ENCODE measurements around the gene AGPS. TPM values are rescaled to one million over a fixed set of nuclear protein-coding genes. Genes with fewer than 3 reads are reported as not detected.

Gene AGPS
- total RNA-seq, 2 experiments from 2014 or later = 52.0 to 52.8 TPM

GRCh38 chr2:177556153-177556552 is 163.6 kb downstream of the AGPS start:
- Mint-ChIP-seq H3K4me1 (peaks cover 14% of the 10 kb centered on the region), H3K36me3 (ENCODE audit: low read depth) (no peaks in the 10 kb centered on the region), H3K27ac (no peak overlapping the region), H3K27me3 (no peaks in the 10 kb centered on the region), H3K9me3 (peaks cover 2% of the 10 kb centered on the region), H3K4me3 (no peak overlapping the region)
- POLR2A ChIA-PET = no interaction called here
- CTCF ChIA-PET = interaction anchor here (1.4 kb wide), 1 partner anchor 12 kb away, joined by 3 read pairs; no protein-coding TSS in a partner anchor
- DNase-seq = no peak

GRCh38 chr2:177557794-177558193 is 165.2 kb downstream of the AGPS start:
- Mint-ChIP-seq H3K36me3 (ENCODE audit: low read depth) (no peaks in the 10 kb centered on the region), H3K9me3 (peaks cover 2% of the 10 kb centered on the region), H3K27ac (no peak overlapping the region), H3K4me1 (peaks cover 8% of the 10 kb centered on the region), H3K4me3 (no peak overlapping the region), H3K27me3 (no peaks in the 10 kb centered on the region)
- CTCF ChIA-PET = no interaction called here
- POLR2A ChIA-PET = no interaction called here
- no peak for DNase-seq

GRCh38 chr2:177559638-177560037 is 167.1 kb downstream of the AGPS start:
- POLR2A ChIA-PET = interaction anchor here (0.5 kb wide), 1 partner anchor 105 kb away, joined by 3 read pairs; no protein-coding TSS in a partner anchor
- H3K4me3 Mint-ChIP-seq = no peak overlapping the region
- no peaks in the 10 kb centered on the region for H3K4me1 Mint-ChIP-seq

GRCh38 chr2:177568390-177568789 is 175.8 kb downstream of the AGPS start:
- Mint-ChIP-seq H3K27ac (no peak overlapping the region), H3K36me3 (ENCODE audit: low read depth) (no peaks in the 10 kb centered on the region), H3K9me3 (no peaks in the 10 kb centered on the region), H3K4me1 (peaks cover 10% of the 10 kb centered on the region), H3K4me3 (no peak overlapping the region), H3K27me3 (peaks cover 3% of the 10 kb centered on the region)
- DNase-seq = no peak
- ChIA-PET POLR2A (no interaction called here), CTCF (interaction anchor here (1.0 kb wide), 1 partner anchor 12 kb away, joined by 3 read pairs; no protein-coding TSS in a partner anchor)

More at GRCh38 chr2:177559638-177560037, 167.1 kb downstream of the AGPS start:
- H3K36me3 Mint-ChIP-seq (ENCODE audit: low read depth) = no peaks in the 10 kb centered on the region
- no peak for DNase-seq
- CTCF ChIA-PET = no interaction called here
- H3K27ac Mint-ChIP-seq = no peak overlapping the region
- peaks cover 2% of the 10 kb centered on the region for H3K9me3 Mint-ChIP-seq
- no peaks in the 10 kb centered on the region for H3K27me3 Mint-ChIP-seq

- POLR2A ChIA-PET = no interaction called here
These were observed 176.3 kb downstream of the AGPS start for GRCh38 chr2:177568893-177569292.

GRCh38 chr2:177572236-177572671 is 179.7 kb downstream of the AGPS start:
- no peak for DNase-seq
- Mint-ChIP-seq H3K9me3 (no peaks in the 10 kb centered on the region), H3K4me3 (no peak overlapping the region), H3K27ac (no peak overlapping the region), H3K27me3 (peaks cover 3% of the 10 kb centered on the region), H3K36me3 (ENCODE audit: low read depth) (no peaks in the 10 kb centered on the region), H3K4me1 (peaks cover 10% of the 10 kb centered on the region)
- ChIA-PET POLR2A (no interaction called here), CTCF (no interaction called here)

More at GRCh38 chr2:177568893-177569292, 176.3 kb downstream of the AGPS start:
- H3K4me1 Mint-ChIP-seq = peaks cover 10% of the 10 kb centered on the region
- DNase-seq = no peak
- H3K4me3 Mint-ChIP-seq = no peak overlapping the region
- CTCF ChIA-PET = interaction anchor here (1.0 kb wide), 1 partner anchor 13 kb away, joined by 3 read pairs; no protein-coding TSS in a partner anchor
- H3K36me3 Mint-ChIP-seq (ENCODE audit: low read depth) = no peaks in the 10 kb centered on the region
- H3K9me3 Mint-ChIP-seq = no peaks in the 10 kb centered on the region
- no peak overlapping the region for H3K27ac Mint-ChIP-seq
- peaks cover 3% of the 10 kb centered on the region for H3K27me3 Mint-ChIP-seq

GRCh38 chr2:177573120-177573519 is 180.5 kb downstream of the AGPS start:
- CTCF ChIA-PET = no interaction called here

GRCh38 chr2:177574356-177574755 is 181.8 kb downstream of the AGPS start:
- no peak overlapping the region for H3K4me3 Mint-ChIP-seq
- H3K27me3 Mint-ChIP-seq = peaks cover 3% of the 10 kb centered on the region
- no peaks in the 10 kb centered on the region for H3K9me3 Mint-ChIP-seq
- CTCF ChIA-PET = no interaction called here
- H3K4me1 Mint-ChIP-seq = no peaks in the 10 kb centered on the region
- H3K36me3 Mint-ChIP-seq (ENCODE audit: low read depth) = no peaks in the 10 kb centered on the region
- POLR2A ChIA-PET = no interaction called here
- no peak overlapping the region for H3K27ac Mint-ChIP-seq
- DNase-seq = no peak

More at GRCh38 chr2:177573120-177573519, 180.5 kb downstream of the AGPS start:
- Mint-ChIP-seq H3K9me3 (no peaks in the 10 kb centered on the region), H3K4me1 (peaks cover 8% of the 10 kb centered on the region), H3K4me3 (no peak overlapping the region), H3K27ac (no peak overlapping the region), H3K27me3 (peaks cover 3% of the 10 kb centered on the region), H3K36me3 (ENCODE audit: low read depth) (no peaks in the 10 kb centered on the region)
- no peak for DNase-seq
- POLR2A ChIA-PET = no interaction called here

- H3K27ac Mint-ChIP-seq = no peak overlapping the region
- no peaks in the 10 kb centered on the region for H3K9me3 Mint-ChIP-seq
- POLR2A ChIA-PET = no interaction called here
These were observed 182.8 kb downstream of the AGPS start for GRCh38 chr2:177575358-177575757.

GRCh38 chr2:177577075-177577474 is 184.5 kb downstream of the AGPS start:
- POLR2A ChIA-PET = no interaction called here
- Mint-ChIP-seq H3K27ac (no peak overlapping the region), H3K9me3 (no peaks in the 10 kb centered on the region), H3K4me3 (no peak overlapping the region), H3K27me3 (peaks cover 4% of the 10 kb centered on the region), H3K36me3 (ENCODE audit: low read depth) (no peaks in the 10 kb centered on the region), H3K4me1 (no peaks in the 10 kb centered on the region)
- no peak for DNase-seq
- CTCF ChIA-PET = no interaction called here

More at GRCh38 chr2:177575358-177575757, 182.8 kb downstream of the AGPS start:
- H3K27me3 Mint-ChIP-seq = peaks cover 3% of the 10 kb centered on the region
- no peak for DNase-seq
- H3K36me3 Mint-ChIP-seq (ENCODE audit: low read depth) = no peaks in the 10 kb centered on the region
- CTCF ChIA-PET = no interaction called here
- no peaks in the 10 kb centered on the region for H3K4me1 Mint-ChIP-seq
- H3K4me3 Mint-ChIP-seq = no peak overlapping the region

GRCh38 chr2:177578454-177578853 is 185.9 kb downstream of the AGPS start:
- no peak overlapping the region for H3K4me3 Mint-ChIP-seq
- DNase-seq = no peak
- H3K36me3 Mint-ChIP-seq (ENCODE audit: low read depth) = no peaks in the 10 kb centered on the region
- no peak overlapping the region for H3K27ac Mint-ChIP-seq
- peaks cover 1% of the 10 kb centered on the region for H3K27me3 Mint-ChIP-seq
- CTCF ChIA-PET = no interaction called here
- no peaks in the 10 kb centered on the region for H3K4me1 Mint-ChIP-seq
- no peaks in the 10 kb centered on the region for H3K9me3 Mint-ChIP-seq
- POLR2A ChIA-PET = no interaction called here

GRCh38 chr2:177579486-177580036 is 187.0 kb downstream of the AGPS start:
- H3K36me3 Mint-ChIP-seq (ENCODE audit: low read depth) = no peaks in the 10 kb centered on the region
- no peaks in the 10 kb centered on the region for H3K9me3 Mint-ChIP-seq
- POLR2A ChIA-PET = no interaction called here
- no peaks in the 10 kb centered on the region for H3K4me1 Mint-ChIP-seq
- no peak for DNase-seq
- peaks cover 1% of the 10 kb centered on the region for H3K27me3 Mint-ChIP-seq
- no peak overlapping the region for H3K4me3 Mint-ChIP-seq
- no peak overlapping the region for H3K27ac Mint-ChIP-seq
- CTCF ChIA-PET = no interaction called here

- CTCF ChIA-PET = no interaction called here
- no peaks in the 10 kb centered on the region for H3K9me3 Mint-ChIP-seq
- no peak overlapping the region for H3K4me3 Mint-ChIP-seq
- POLR2A ChIA-PET = no interaction called here
- no peaks in the 10 kb centered on the region for H3K4me1 Mint-ChIP-seq
- peaks cover 1% of the 10 kb centered on the region for H3K27me3 Mint-ChIP-seq
- no peaks in the 10 kb centered on the region for H3K36me3 Mint-ChIP-seq (ENCODE audit: low read depth)
- no peak overlapping the region for H3K27ac Mint-ChIP-seq
- DNase-seq = no peak
These were observed 189.4 kb downstream of the AGPS start for GRCh38 chr2:177582000-177582399.

GRCh38 chr2:177584030-177584692 is 191.6 kb downstream of the AGPS start:
- H3K27me3 Mint-ChIP-seq = peaks cover 1% of the 10 kb centered on the region
- no peak overlapping the region for H3K27ac Mint-ChIP-seq
- no peaks in the 10 kb centered on the region for H3K9me3 Mint-ChIP-seq
- no peak overlapping the region for H3K4me3 Mint-ChIP-seq
- no peaks in the 10 kb centered on the region for H3K4me1 Mint-ChIP-seq
- H3K36me3 Mint-ChIP-seq (ENCODE audit: low read depth) = no peaks in the 10 kb centered on the region
- no peak for DNase-seq
- CTCF ChIA-PET = interaction anchor here (1.4 kb wide), 1 partner anchor 20 kb away, joined by 4 read pairs; no protein-coding TSS in a partner anchor
- POLR2A ChIA-PET = no interaction called here

Data from activated CD4-positive, alpha-beta memory T cell treated with anti-CD3 and anti-CD28 coated beads, Interleukin-2, amount 10 ng/mL, durations not matched to agents 7 days and 5 days (primary cell).